ENCODE measurements around the gene PRKCA. TPM values are rescaled to one million over a fixed set of nuclear protein-coding genes. Genes with fewer than 3 reads are reported as not detected.

Gene PRKCA
- total and polyA plus RNA-seq, 9 donors = 9.1 to 67.6 (median 37.2) TPM

GRCh38 chr17:66531851-66532295, 229.5 kb downstream of the PRKCA start:
- Histone ChIP-seq H3K27me3 (no peaks in the 10 kb centered on the region), H3K27ac (no peak overlapping the region), H3K4me1 (ENCODE audit: insufficient read depth) (peaks cover 11% of the 10 kb centered on the region), H3K36me3 (no peaks in the 10 kb centered on the region), H3K9me3 (no peaks in the 10 kb centered on the region), H3K4me3 (no peak overlapping the region)
- DNase-seq = no peak
- TF ChIP-seq POLR2A (IDR thresholded peaks at IDR 0.05) = no peak
- TF ChIP-seq EP300 (IDR thresholded peaks at IDR 0.05) = no peak
- TF ChIP-seq CTCF (IDR thresholded peaks at IDR 0.05) = no peak
- WGBS, 3 donors = 90 to 93% (median 93%) methylated on average over 5 of the region's 5 CpGs
- intact Hi-C loops (cut with DNase I) = no loop called here

GRCh38 chr17:66533572-66533971, 231.2 kb downstream of the PRKCA start:
- Histone ChIP-seq H3K4me3 (no peak overlapping the region), H3K36me3 (no peaks in the 10 kb centered on the region), H3K27me3 (no peaks in the 10 kb centered on the region), H3K9me3 (no peaks in the 10 kb centered on the region), H3K27ac (peak overlapping the region in 1 of 2 donors; percentile 18), H3K4me1 (ENCODE audit: insufficient read depth) (peaks cover 11% of the 10 kb centered on the region)
- WGBS, 3 donors = 8 to 20% (median 12%) methylated on average over 9 of the region's 9 CpGs
- TF ChIP-seq POLR2A (IDR thresholded peaks at IDR 0.05) (no peak), EP300 (IDR thresholded peaks at IDR 0.05) (no peak), CTCF (IDR thresholded peaks at IDR 0.05) (no peak)
- DNase-seq = peak in 4 of 5 donors; percentile 37 to 57 (median 44)
- intact Hi-C loops (cut with DNase I) = no loop called here

GRCh38 chr17:66533986-66534385, 231.6 kb downstream of the PRKCA start:
- no peak for TF ChIP-seq EP300 (IDR thresholded peaks at IDR 0.05)
- no peak for TF ChIP-seq POLR2A (IDR thresholded peaks at IDR 0.05)
- TF ChIP-seq CTCF (IDR thresholded peaks at IDR 0.05) = no peak
- Histone ChIP-seq H3K27ac (no peak overlapping the region), H3K9me3 (no peaks in the 10 kb centered on the region), H3K27me3 (no peaks in the 10 kb centered on the region), H3K4me3 (no peak overlapping the region), H3K36me3 (no peaks in the 10 kb centered on the region), H3K4me1 (ENCODE audit: insufficient read depth) (peaks cover 12% of the 10 kb centered on the region)
- WGBS, 3 donors = 25 to 47% (median 27%) methylated on average over 5 of the region's 5 CpGs
- intact Hi-C loops (cut with DNase I) = no loop called here
- no peak for DNase-seq

- 50 to 67% (median 60%) methylated on average over 1 of the region's 1 CpG for WGBS, 3 donors
- H3K4me3 ChIP-seq = no peak overlapping the region
- no peak overlapping the region for H3K27ac ChIP-seq
- TF ChIP-seq CTCF (IDR thresholded peaks at IDR 0.05) (no peak), POLR2A (IDR thresholded peaks at IDR 0.05) (no peak), EP300 (IDR thresholded peaks at IDR 0.05) (no peak)
- DNase-seq = no peak
- peaks cover 17% of the 10 kb centered on the region for H3K4me1 ChIP-seq (ENCODE audit: insufficient read depth)
- intact Hi-C loops (cut with DNase I) = no loop called here
- no peaks in the 10 kb centered on the region for H3K27me3 ChIP-seq
- H3K36me3 ChIP-seq = no peaks in the 10 kb centered on the region
- H3K9me3 ChIP-seq = no peaks in the 10 kb centered on the region
Observed at GRCh38 chr17:66535611-66536010, 233.2 kb downstream of the PRKCA start.

Measured in ovary (tissue), 9 donors.